Measurements from ENCODE around the gene MIAT.

- TF ChIP-seq POLR2A (IDR thresholded peaks at IDR 0.05; ENCODE audit: low read depth, low read length) (no peak), POLR2AphosphoS5 (IDR thresholded peaks at IDR 0.05; ENCODE audit: low read depth, low read length) (no peak)
Observed at GRCh38 chr22:26643418-26644100, 13.8 kb upstream of the MIAT start.

Measured in GM12892 (cell line).